HCT116 (cell line): ENCODE measurements around the gene GLRX3. TPM values are rescaled to one million over a fixed set of nuclear protein-coding genes. Genes with fewer than 3 reads are reported as not detected.

ENCODE experiments used
- ATAC-seq: fragments of 200-7000 bp; cut with Tn5 transposase; 2 replicates; pipeline ENCODE4 v1.9.1; 2020; ENCODE audit warnings: mild to moderate bottlenecking, moderate library complexity
- BruUV-seq: library from RNA; stranded (reverse); fragments of 400-500 nt; replicated peaks from 2 replicates; lab custom pipeline; 2021; lab: Mats Ljungman, UMichigan
- CTCF ChIA-PET: fragments of 300-600 bp; sonication (Branson Sonifier 250); formaldehyde crosslinking; loops from one replicate; lab custom pipeline; 2021; ENCODE audit warnings: antibody characterized with exemption; lab: Charles Lee
- POLR2A ChIA-PET: fragments of 300-600, 350-600 bp; sonication (Branson Sonifier 250); formaldehyde crosslinking; loops from one replicate; lab custom pipeline; 2021; ENCODE audit warnings: antibody characterized with exemption; lab: Charles Lee
- RAD21 ChIA-PET, 2 experiments: fragments of 300-600 bp; sonication (Branson Sonifier 250); formaldehyde crosslinking; loops; one replicate each; lab custom pipeline; 2023; ENCODE audit warnings: low total read pairs in 2 of 2; ENCODE audit not compliant: uncharacterized antibody in 2 of 2, unreplicated experiment in 2 of 2, low non-redundant PET in 1 of 2; lab: Charles Lee
- DNase-seq: peaks from one replicate; pipeline ENCODE4 v3.0.0-alpha.2; 2010; ENCODE audit warnings: low read depth, low spot score
- H2AFZ ChIP-seq: fragments of 200-600 bp; shearing (Covaris generic), sonication (generic); 2 replicates; pipeline ENCODE4 v1.6.1; 2017; ENCODE audit warnings: low read depth, mixed run types, mixed read lengths, antibody characterized with exemption, low read length; ENCODE audit not compliant: poor library complexity, severe bottlenecking
- H3K27ac ChIP-seq: 2 replicates; pipeline ENCODE4 v1.5.1; 2012; ENCODE audit warnings: low read depth, low read length
- H3K27me3 ChIP-seq: fragments of 200-600 bp; sonication (generic); 2 replicates; pipeline ENCODE4 v1.6.1; 2016; ENCODE audit warnings: mixed run types, low read length, mixed read lengths; ENCODE audit not compliant: insufficient read depth
- H3K36me3 ChIP-seq, 2 experiments: fragments of 200-500 bp in 1 of 2; fragments of 200-600 bp in 1 of 2; sonication (Bioruptor generic) in 1 of 2; sonication (generic) in 1 of 2; 2 replicates each; pipeline versions ENCODE4 v1.5.1 to v1.6.1; 2014 to 2016; ENCODE audit warnings: low read length in 2 of 2, inconsistent platforms in 1 of 2, mixed read lengths in 1 of 2, mixed run types in 1 of 2; ENCODE audit not compliant: insufficient read depth in 2 of 2, control insufficient read depth in 1 of 2
- H3K4me1 ChIP-seq, 2 experiments: fragments of 200-600 bp in 1 of 2; sonication (generic) in 1 of 2; 2 replicates each; pipeline versions ENCODE4 v1.5.1 to v1.6.1; 2012 to 2017; ENCODE audit warnings: low read length in 2 of 2, inconsistent platforms in 1 of 2, mild to moderate bottlenecking in 1 of 2, mixed read lengths in 1 of 2, mixed run types in 1 of 2, moderate library complexity in 1 of 2; ENCODE audit not compliant: insufficient read depth in 2 of 2, control insufficient read depth in 1 of 2
- H3K4me2 ChIP-seq: fragments of 200-600 bp; sonication (generic); 2 replicates; pipeline ENCODE4 v1.6.1; 2017; ENCODE audit warnings: mixed run types, low read length, mixed read lengths
- H3K4me3 ChIP-seq, 2 experiments: fragments of 200-600 bp in 1 of 2; sonication (generic) in 1 of 2; replicated peaks in 1 of 2; 2 replicates each; pipeline ENCODE4 v1.5.1; 2011 to 2016; ENCODE audit warnings: low read length in 2 of 2, control low read depth in 1 of 2, low read depth in 1 of 2, mild to moderate bottlenecking in 1 of 2, mixed read lengths in 1 of 2, mixed run types in 1 of 2
- H3K79me2 ChIP-seq: fragments of 200-600 bp; sonication (generic); 2 replicates; pipeline ENCODE4 v1.6.1; 2017; ENCODE audit warnings: mild to moderate bottlenecking, mixed run types, low read length, moderate library complexity, mixed read lengths; ENCODE audit not compliant: insufficient read depth
- H3K9ac ChIP-seq: fragments of 200-600 bp; sonication (generic); 2 replicates; pipeline ENCODE4 v1.6.1; 2016; ENCODE audit warnings: low read length, mixed read lengths
- H3K9me2 ChIP-seq: fragments of 200-600 bp; sonication (generic), shearing (Covaris generic); 2 replicates; pipeline ENCODE4 v1.6.1; 2017; ENCODE audit warnings: mixed run types, mild to moderate bottlenecking, moderate library complexity; ENCODE audit not compliant: insufficient read depth
- H3K9me3 ChIP-seq, 2 experiments: fragments of 200-500 bp in 1 of 2; fragments of 200-600 bp in 1 of 2; sonication (Bioruptor generic) in 1 of 2; sonication (generic) in 1 of 2; 2 replicates each; pipeline ENCODE4 v1.6.1; 2014 to 2017; ENCODE audit warnings: low read length in 2 of 2, mixed read lengths in 2 of 2, inconsistent platforms in 1 of 2, low read depth in 1 of 2, mild to moderate bottlenecking in 1 of 2, mixed run types in 1 of 2, moderate library complexity in 1 of 2; ENCODE audit not compliant: control insufficient read depth in 1 of 2, insufficient read depth in 1 of 2
- H4K20me1 ChIP-seq: fragments of 200-600 bp; sonication (generic), shearing (Covaris generic); 2 replicates; pipeline ENCODE4 v1.6.1; 2017; ENCODE audit warnings: mixed run types, mild to moderate bottlenecking, moderate library complexity; ENCODE audit not compliant: insufficient read depth
- ATF3 ChIP-seq: IDR thresholded peaks from 2 replicates; pipeline ENCODE4 v1.6.1; 2012
- CTCF ChIP-seq, 3 experiments: fragments of 200-600 bp in 1 of 3; sonication (generic) in 1 of 3; IDR thresholded peaks in 2 of 3; conservative IDR thresholded peaks in 1 of 3; 2 replicates each; pipeline ENCODE4 v1.5.1; 2012 to 2017; ENCODE audit warnings: low read depth in 2 of 3, low read length in 2 of 3, antibody characterized with exemption in 1 of 3, borderline replicate concordance in 1 of 3, control low read depth in 1 of 3, mild to moderate bottlenecking in 1 of 3, mixed read lengths in 1 of 3, mixed run types in 1 of 3, moderate library complexity in 1 of 3; ENCODE audit not compliant: insufficient read depth in 1 of 3
- FOSL1 ChIP-seq: IDR thresholded peaks from 2 replicates; pipeline ENCODE4 v1.6.1; 2012; ENCODE audit warnings: low read depth
- JUND ChIP-seq: IDR thresholded peaks from 2 replicates; pipeline ENCODE4 v1.6.1; 2012
- SP1 ChIP-seq: IDR thresholded peaks from 2 replicates; pipeline ENCODE4 v1.6.1; 2012; ENCODE audit warnings: low read depth
- SRF ChIP-seq: IDR thresholded peaks from 2 replicates; pipeline ENCODE4 v1.6.1; 2012; ENCODE audit warnings: low read depth
- ZNF274 ChIP-seq: fragments of 200-500 bp; sonication (Bioruptor generic); IDR thresholded peaks from 2 replicates; pipeline ENCODE4 v1.6.1; 2014; ENCODE audit warnings: mild to moderate bottlenecking, low read depth, low read length, inconsistent platforms
- intact Hi-C: fragments of 100-400 bp; cut with micrococcal nuclease; formaldehyde crosslinking; loops from 2 replicates; pipeline ENCODE4 v1.10.0; 2022
- total RNA-seq: library from RNA; stranded (reverse); gene quantifications from one replicate; pipeline ENCODE4 v1.2.1, GENCODE V29; 2021; ENCODE audit not compliant: unreplicated experiment

Gene GLRX3
- total RNA-seq, 1 experiment from 2014 or later, result 59.1 TPM

- TF ChIP-seq CTCF (IDR thresholded peaks at IDR 0.05 in 2 of 3, conservative IDR thresholded peaks at IDR 0.05 in 1 of 3; ENCODE audit: borderline replicate concordance in 1 of 3, insufficient read depth in 1 of 3, low read depth in 2 of 3, low read length in 2 of 3) (no peak), SRF (no peak), ZNF274 (no peak)
Measured at GRCh38 chr10:130137659-130138478, 1.7 kb downstream of the GLRX3 start (continued).

- Histone ChIP-seq H3K79me2 (peaks cover 68% of the 10 kb centered on the region), H3K4me1 (peaks cover 8 to 24% of the 10 kb centered on the region in 2 experiments; a peak in 3 of 4 replicates), H3K9me3 (no peaks in the 10 kb centered on the region), H3K27me3 (no peaks in the 10 kb centered on the region), H3K4me3 (peak overlapping the region; percentile 61 to 73; a peak in 3 of 4 replicates), H2AFZ (no peak overlapping the region), H4K20me1 (0 out of 2 replicates have a peak, but pooled peaks cover 6% of the 10 kb centered on the region), H3K4me2 (peak overlapping the region; percentile 75), H3K27ac (peak overlapping the region; percentile 56; the same call in 1 of the 2 replicates), H3K9me2 (no peaks in the 10 kb centered on the region), H3K36me3 (no peaks in the 10 kb centered on the region), H3K9ac (peak overlapping the region; percentile 45)
- ATAC-seq, result peak; percentile 52; the same call in 1 of the 2 replicates
- POLR2A ChIA-PET, result interaction anchor here (2.9 kb wide), 1 partner anchor 28 kb away, joined by 13 read pairs; the partner anchor contains the start of gene C10orf143
- CTCF ChIA-PET, result interaction anchor here (3.7 kb wide), 1 partner anchor 28 kb away, joined by 16 read pairs; the partner anchor contains the start of gene C10orf143
- TF ChIP-seq JUND (peak; percentile 43; the same call in 1 of the 2 replicates), ATF3 (no peak), FOSL1 (peak; percentile 43; the same call in 1 of the 2 replicates), SP1 (no peak)
- DNase-seq, result peak; percentile 44
- intact Hi-C loops, result no loop called here
- BruUV-seq, result no TSS peak
- RAD21 ChIA-PET, result no interaction called here
Measured at GRCh38 chr10:130138479-130138866, 2.3 kb downstream of the GLRX3 start.
